ENCODE results near the gene BCL2L13.
"Not testable (repeated sequence)": the region's sequence is repeated elsewhere in the genome, so short reads cannot be mapped to it uniquely, and the experiment has no call there.

Gene BCL2L13

GRCh38 chr22:17695986-17696385, 57.4 kb downstream of the BCL2L13 start:
- Histone ChIP-seq H3K4me3 (replicated peaks; ENCODE audit: insufficient read depth, low read length) (no peak overlapping the region), H3K27me3 (ENCODE audit: insufficient read depth, poor library complexity, severe bottlenecking) (no peaks in the 10 kb centered on the region), H3K27ac (replicated peaks) (no peak overlapping the region)
- no peak for TF ChIP-seq POLR2AphosphoS5 (IDR thresholded peaks at IDR 0.05; ENCODE audit: low read depth)
- TF ChIP-seq, protein P1, sequence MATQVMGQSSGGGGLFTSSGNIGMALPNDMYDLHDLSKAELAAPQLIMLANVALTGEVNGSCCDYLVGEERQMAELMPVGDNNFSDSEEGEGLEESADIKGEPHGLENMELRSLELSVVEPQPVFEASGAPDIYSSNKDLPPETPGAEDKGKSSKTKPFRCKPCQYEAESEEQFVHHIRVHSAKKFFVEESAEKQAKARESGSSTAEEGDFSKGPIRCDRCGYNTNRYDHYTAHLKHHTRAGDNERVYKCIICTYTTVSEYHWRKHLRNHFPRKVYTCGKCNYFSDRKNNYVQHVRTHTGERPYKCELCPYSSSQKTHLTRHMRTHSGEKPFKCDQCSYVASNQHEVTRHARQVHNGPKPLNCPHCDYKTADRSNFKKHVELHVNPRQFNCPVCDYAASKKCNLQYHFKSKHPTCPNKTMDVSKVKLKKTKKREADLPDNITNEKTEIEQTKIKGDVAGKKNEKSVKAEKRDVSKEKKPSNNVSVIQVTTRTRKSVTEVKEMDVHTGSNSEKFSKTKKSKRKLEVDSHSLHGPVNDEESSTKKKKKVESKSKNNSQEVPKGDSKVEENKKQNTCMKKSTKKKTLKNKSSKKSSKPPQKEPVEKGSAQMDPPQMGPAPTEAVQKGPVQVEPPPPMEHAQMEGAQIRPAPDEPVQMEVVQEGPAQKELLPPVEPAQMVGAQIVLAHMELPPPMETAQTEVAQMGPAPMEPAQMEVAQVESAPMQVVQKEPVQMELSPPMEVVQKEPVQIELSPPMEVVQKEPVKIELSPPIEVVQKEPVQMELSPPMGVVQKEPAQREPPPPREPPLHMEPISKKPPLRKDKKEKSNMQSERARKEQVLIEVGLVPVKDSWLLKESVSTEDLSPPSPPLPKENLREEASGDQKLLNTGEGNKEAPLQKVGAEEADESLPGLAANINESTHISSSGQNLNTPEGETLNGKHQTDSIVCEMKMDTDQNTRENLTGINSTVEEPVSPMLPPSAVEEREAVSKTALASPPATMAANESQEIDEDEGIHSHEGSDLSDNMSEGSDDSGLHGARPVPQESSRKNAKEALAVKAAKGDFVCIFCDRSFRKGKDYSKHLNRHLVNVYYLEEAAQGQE (IDR thresholded peaks at IDR 0.05; ENCODE audit: insufficient replicate concordance, low read depth) = no peak
- no peak for TF ChIP-seq GABPA (IDR thresholded peaks at IDR 0.05; ENCODE audit: low read depth)
- TF ChIP-seq SPI1 (IDR thresholded peaks at IDR 0.05; ENCODE audit: borderline replicate concordance, low read depth) = no peak
- TF ChIP-seq, protein P2, sequence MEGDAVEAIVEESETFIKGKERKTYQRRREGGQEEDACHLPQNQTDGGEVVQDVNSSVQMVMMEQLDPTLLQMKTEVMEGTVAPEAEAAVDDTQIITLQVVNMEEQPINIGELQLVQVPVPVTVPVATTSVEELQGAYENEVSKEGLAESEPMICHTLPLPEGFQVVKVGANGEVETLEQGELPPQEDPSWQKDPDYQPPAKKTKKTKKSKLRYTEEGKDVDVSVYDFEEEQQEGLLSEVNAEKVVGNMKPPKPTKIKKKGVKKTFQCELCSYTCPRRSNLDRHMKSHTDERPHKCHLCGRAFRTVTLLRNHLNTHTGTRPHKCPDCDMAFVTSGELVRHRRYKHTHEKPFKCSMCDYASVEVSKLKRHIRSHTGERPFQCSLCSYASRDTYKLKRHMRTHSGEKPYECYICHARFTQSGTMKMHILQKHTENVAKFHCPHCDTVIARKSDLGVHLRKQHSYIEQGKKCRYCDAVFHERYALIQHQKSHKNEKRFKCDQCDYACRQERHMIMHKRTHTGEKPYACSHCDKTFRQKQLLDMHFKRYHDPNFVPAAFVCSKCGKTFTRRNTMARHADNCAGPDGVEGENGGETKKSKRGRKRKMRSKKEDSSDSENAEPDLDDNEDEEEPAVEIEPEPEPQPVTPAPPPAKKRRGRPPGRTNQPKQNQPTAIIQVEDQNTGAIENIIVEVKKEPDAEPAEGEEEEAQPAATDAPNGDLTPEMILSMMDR (IDR thresholded peaks at IDR 0.05; ENCODE audit: insufficient read depth, low read length) = no peak
- no peak for DNase-seq (ENCODE audit: low read depth in 1 of 2, low spot score in 1 of 2)

GRCh38 chr22:17697196-17697595, 58.6 kb downstream of the BCL2L13 start:
- H3K27me3 ChIP-seq (ENCODE audit: insufficient read depth, poor library complexity, severe bottlenecking); H3K4me3 ChIP-seq (replicated peaks; ENCODE audit: insufficient read depth, low read length): not testable (repeated sequence)
- peak overlapping the region; percentile 53 for H3K27ac ChIP-seq (replicated peaks)
- DNase-seq (ENCODE audit: low read depth in 1 of 2, low spot score in 1 of 2) = peak in 1 of 2 experiments; percentile 72

GRCh38 chr22:17698276-17698675, 59.7 kb downstream of the BCL2L13 start:
- H3K4me3 ChIP-seq (replicated peaks; ENCODE audit: insufficient read depth, low read length); DNase-seq (ENCODE audit: low read depth in 1 of 2, low spot score in 1 of 2); H3K27me3 ChIP-seq (ENCODE audit: insufficient read depth, poor library complexity, severe bottlenecking); H3K27ac ChIP-seq (replicated peaks): not testable (repeated sequence)

GRCh38 chr22:17698948-17699347, 60.4 kb downstream of the BCL2L13 start:
- TF ChIP-seq, protein P1 (IDR thresholded peaks at IDR 0.05; ENCODE audit: insufficient replicate concordance, low read depth) = no peak
- TF ChIP-seq SPI1 (IDR thresholded peaks at IDR 0.05; ENCODE audit: borderline replicate concordance, low read depth) (no peak), POLR2AphosphoS5 (IDR thresholded peaks at IDR 0.05; ENCODE audit: low read depth) (no peak), GABPA (IDR thresholded peaks at IDR 0.05; ENCODE audit: low read depth) (no peak)
- TF ChIP-seq, protein P2 (IDR thresholded peaks at IDR 0.05; ENCODE audit: insufficient read depth, low read length) = no peak
- Histone ChIP-seq H3K4me3 (replicated peaks; ENCODE audit: insufficient read depth, low read length) (no peak overlapping the region), H3K27me3 (ENCODE audit: insufficient read depth, poor library complexity, severe bottlenecking) (no peaks in the 10 kb centered on the region), H3K27ac (replicated peaks) (peak overlapping the region; percentile 50)
- no peak for DNase-seq (ENCODE audit: low read depth in 1 of 2, low spot score in 1 of 2)

DNA sequence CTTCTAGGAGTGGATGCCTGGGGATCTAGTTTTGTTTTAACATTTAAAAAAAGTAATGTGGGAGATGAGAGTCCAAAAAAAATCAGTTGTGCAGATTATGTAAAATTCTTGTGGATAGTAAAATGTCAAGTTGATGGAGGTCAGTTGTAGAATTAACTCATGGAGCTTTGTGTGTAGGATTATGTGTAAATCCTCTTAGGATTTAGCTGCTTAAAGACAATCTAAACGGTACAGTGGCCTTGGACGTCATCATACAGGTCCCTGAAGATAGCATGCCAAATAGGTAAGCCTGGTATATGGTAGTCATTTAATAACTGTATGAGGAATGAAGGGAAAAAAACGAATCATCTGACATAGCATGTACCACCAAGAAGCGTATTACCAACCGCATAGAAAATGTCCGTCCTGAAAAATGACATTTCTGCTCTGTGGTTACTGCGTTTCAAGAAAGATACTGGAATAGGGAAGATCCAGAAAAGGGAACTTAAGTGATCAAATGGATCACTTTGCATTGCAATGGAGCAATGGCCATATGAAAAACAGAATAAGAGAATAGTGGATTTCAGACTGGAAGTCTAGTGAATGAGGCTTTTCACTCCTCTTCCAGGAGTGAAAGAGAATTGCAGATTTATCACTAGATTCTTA, 61.3 kb downstream of the BCL2L13 start:
- Histone ChIP-seq H3K4me3 (replicated peaks; ENCODE audit: insufficient read depth, low read length) (no peak overlapping the region), H3K27ac (replicated peaks) (peak overlapping the region; percentile 50), H3K27me3 (ENCODE audit: insufficient read depth, poor library complexity, severe bottlenecking) (no peaks in the 10 kb centered on the region)
- peak in 1 of 2 experiments; percentile 58 for DNase-seq (ENCODE audit: low read depth in 1 of 2, low spot score in 1 of 2)
- TF ChIP-seq GABPA (IDR thresholded peaks at IDR 0.05; ENCODE audit: low read depth) = no peak
- TF ChIP-seq, protein P2 (IDR thresholded peaks at IDR 0.05; ENCODE audit: insufficient read depth, low read length) = no peak
